ENCODE results near the gene VPS16.

The VPS16 gene

DNA sequence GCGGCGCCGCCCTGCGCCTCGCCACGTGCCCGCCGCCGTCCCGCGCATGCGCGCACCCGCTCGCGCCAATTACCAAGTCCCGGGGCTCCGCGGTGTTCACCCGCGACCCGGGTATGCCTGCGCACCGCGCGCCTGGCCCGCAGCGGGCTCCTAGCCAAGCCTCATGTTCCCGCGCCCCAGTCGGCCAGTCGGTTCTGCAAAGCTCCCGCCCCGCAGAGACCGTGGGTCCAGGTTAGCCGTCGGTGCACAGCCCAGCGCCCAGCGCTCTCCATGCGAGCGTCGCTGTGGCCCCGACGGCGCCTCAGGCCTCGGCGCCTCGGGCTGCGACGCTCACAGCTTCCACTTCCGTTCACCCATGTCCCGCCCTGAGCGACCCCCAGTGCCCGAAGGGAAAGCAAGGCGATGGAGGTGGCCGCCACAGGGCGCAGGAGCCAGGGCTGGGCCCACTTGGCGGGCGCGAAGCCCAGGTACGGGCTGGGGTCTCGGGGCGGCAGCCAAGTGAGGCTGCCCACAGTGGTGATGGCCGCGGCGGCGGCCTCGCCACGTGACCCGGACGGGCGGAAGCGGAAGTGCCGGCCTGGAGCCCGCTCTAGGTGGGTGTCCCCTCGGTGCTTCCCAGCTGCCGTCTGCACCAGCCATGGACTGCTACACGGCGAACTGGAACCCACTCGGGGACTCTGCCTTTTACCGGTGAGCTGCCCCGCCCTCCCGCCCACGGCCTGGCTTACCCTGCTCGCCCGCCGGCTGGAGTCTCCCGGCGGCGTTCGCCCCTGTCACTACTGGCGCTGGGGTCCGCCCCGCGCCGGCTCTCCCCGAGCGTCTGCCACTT is at the start of gene VPS16, which contains the start of gene PCED1A:
Gene VPS16 (plus strand): TSS at position 608 of the 829 bp plus-strand sequence. CDS start 30 bp downstream, at position 638.
Gene PCED1A (minus strand): TSS at position 518 of the 829 bp plus-strand sequence. CDS start 743 bp downstream, outside the sequence.
- peak; percentile 81 for DNase-seq

DNA sequence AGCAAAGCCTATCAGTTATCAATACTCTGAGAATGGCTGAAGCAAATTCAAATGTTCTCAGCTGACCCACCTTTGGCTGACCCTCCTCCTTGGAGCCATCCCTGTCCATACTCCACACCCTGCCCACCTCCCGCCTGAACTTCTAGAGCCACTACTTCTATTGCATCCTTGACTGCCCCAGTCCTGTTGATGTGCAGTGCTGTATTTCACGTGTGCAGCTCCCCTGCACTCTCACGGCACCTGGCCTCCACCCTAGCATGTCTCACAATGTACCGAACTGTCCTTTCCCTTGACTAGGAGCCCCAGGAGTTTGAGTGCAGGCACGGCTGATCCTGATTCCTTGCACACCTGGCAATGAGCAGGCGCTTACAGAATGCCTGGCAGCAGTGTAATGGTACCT is 47.1 kb upstream of the VPS16 start:
- DNase-seq = no peak

DNA sequence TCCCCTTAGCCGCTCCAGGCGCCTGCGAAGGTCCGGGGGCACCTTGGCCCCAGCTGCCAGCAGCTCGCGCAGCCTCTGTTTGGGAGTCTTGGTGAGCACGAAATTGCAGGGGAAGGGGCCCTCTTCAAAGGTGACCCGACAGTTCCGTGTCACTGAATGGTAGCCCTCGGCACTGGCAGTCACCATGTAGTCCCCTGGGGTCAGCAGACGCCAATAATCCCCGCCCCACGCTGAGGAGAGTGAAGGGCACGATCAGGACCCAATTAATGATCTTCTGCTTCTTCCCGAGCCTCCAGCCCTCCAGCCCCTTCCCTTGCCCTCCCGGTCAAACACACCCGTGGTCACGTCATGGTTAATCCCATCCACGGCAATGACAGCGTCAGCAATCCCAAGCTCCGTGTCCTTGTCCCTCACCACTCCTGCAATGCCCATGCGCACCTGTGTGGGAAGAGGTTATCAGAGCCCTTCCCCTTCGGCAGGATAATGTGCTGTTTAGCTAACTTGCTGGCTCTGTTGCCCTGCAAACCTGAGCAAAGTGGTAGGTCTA is 46.3 kb upstream of the VPS16 start:
- DNase-seq = no peak

DNA sequence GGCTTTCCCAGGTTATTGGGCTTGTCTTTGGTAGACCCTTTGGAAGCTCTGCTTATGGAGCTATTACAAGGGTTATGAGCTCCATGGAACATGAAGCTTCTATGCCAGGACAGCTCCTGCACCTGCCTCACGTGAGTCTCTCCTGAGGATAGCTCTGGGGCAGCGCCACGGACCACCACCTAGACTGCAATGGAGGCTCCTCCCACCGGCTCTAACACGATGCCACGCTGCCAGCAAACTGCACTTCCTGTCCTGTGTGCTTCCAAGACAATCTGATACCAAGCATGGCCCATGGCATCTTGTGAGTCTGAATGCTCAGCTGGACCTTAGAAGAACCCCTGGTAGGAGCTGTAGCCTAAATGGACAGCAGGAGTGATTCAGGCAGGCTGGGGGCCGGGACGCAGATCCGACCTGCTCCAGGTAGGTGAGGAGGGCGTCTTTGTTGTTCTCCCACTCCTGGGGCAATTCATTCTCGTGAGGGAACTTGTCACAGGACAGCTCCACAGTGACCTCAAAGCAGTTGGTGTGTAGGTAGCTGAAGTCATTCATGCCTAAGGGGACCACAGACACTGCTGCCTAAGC is 45.6 kb upstream of the VPS16 start:
- no peak for DNase-seq

DNA sequence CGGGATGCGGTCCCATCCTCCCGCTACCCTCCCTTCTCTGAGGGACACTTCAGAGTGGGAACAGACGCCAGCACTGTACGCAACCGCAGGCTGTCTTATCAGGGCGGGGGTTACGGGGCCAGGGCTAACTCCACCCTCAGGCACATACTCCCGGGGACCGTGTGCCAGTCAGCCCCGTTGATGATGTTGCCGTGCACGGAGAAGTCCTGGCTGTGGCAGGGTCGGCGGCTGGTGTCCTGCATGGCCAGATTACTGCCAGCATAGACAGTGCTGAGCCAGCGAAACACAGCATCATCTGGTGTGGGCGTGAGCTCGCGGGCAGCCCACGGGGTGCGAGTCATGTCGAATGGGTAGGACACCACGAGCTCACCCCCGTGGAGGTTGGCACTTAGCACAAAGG is 45.1 kb upstream of the VPS16 start:
- DNase-seq = no peak

DNA sequence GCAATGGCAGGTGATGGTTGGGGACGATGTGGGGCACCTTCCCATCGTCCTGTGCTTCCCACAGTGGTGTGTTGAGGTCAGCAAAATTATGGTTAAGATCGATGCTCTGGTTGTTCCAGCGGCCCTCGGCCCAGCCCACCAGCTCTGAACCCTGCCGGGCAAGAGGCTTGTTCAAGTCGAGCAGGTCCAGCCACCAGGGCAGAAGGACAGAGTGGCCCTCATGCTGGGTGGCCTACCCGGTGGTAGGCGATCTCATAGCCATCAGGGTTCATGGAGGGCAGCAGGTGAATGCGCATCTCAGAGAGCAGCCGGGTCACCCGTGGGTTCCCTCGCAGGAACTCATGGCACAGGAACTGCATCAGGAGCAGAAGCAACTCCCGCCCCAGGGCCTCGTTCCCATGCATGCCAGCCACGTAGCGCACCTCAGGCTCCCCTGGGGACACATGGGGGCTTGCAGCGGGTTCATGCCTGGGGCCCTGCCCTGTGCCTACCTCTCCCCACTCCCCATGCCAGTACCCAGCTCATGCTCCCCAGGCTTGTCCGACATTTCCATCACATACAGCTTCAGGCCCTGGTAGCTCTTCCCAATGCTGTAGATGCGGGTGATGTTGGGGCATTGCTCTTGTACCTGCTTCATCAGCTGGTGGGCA is 44.4 kb upstream of the VPS16 start:
- no peak for DNase-seq

DNA sequence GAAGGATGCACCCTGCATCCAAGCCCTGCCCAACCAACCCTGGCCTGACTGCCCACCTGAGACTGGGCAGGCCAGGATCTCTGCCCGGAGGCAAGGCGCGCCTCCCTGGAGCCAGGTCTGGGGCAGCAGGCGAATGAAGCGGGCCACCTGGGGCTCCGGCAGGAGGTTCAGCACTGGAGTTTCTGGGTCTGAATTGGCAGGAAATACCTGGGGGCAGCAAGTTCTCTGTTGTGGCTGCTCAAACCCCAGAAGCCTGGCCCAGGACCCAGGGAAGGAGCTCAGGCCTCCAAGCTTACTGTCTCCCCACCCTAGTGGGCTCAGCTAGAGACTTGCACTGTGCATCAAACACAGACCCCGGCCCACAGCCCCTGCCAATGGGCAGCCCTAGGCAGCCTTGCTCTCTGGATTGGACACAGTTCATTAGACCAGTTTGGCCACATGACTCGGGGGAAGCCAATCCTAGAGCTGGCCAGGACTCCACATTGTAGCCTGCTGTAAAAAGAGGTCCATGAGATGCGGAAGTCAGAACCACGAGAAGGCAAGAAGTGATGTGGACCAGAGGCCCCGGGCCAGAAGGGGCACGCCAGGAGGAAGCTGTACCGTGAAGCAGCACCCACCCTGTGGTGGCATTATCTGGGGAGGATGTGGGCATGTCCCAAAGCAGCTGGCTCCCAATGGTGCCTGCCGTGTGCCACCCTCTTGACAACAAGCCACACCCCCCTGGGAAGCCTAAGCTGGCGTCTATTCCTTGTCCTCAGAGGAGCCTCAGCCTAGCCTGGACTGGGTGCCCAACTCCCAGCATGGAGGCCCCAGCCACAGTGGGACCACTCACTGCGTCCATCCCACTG is 43.2 kb upstream of the VPS16 start:
- DNase-seq = no peak

DNA sequence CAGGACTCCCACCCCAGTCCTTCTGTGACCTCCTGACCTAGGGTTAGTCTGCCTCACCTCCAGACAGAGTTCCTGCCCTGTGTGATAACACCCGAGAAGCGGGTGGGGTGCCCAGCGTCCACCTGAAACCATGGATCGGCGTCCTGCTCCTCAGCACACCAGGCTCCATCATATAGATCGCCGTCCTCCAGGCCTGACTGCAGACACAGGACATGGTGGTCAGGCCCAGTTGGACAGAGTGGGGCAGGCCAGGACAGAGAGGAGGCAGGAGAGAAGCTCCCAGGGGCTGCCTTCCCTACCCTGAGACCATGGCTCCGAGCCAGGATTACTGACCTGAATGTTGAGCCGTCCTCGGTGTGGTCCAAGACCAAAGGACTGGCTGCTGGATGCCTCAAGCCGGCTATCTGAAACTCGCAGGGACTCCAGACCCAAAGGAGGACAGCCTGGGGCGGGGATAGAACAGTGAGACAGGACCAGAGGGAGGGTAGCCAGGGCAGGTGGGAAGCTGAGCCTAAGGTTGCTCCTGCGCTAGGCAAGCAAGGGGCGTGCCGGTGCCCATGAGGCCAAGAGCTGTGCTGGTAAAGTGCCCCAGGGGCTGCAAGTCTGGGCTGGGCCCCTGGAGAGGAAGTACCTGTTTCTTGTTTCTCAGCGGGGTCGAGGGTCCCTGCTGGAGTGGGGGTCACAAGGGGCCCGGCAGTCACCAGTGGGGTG is 42.3 kb upstream of the VPS16 start:
- DNase-seq = no peak

DNA sequence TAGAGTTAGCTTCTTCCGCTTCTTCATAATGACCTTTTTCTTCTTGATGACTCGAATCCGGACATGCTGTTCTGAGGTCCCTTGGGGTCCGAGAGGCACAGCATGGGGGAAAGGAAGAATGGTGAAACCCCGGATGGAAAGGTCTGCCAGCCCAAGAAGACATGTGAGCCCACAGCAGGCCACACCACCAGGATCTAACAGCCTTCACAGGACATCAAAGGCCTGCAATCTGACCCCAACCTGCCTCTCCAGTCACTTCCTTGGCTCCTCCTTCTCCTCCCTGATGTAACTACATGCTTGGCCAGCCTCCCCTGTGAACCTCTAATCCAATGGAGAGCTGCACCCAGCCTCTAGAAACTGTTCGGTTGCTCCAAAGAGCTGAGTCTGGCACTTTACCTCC is 41.7 kb upstream of the VPS16 start:
- DNase-seq = no peak

DNA sequence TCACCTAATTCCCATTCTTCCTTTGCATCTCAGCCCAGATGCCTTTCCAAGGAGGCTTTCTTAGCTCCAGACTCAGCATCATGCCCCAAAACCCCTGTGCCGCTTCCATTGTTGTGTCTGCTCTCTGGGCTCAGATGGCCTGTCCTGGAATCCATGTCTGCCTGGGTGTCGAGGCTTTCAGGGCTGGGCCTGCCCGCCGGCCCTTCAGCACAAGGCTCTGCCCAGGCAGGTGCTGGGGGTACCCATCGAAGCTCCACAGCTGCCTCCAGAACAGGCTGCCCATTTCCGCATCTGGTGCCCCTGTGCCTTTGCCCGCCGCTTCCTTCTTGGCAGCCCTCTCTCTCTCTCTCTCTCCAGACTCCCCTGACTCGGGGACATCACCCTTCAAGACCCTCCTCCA is 41.3 kb upstream of the VPS16 start:
- no peak for DNase-seq

DNA sequence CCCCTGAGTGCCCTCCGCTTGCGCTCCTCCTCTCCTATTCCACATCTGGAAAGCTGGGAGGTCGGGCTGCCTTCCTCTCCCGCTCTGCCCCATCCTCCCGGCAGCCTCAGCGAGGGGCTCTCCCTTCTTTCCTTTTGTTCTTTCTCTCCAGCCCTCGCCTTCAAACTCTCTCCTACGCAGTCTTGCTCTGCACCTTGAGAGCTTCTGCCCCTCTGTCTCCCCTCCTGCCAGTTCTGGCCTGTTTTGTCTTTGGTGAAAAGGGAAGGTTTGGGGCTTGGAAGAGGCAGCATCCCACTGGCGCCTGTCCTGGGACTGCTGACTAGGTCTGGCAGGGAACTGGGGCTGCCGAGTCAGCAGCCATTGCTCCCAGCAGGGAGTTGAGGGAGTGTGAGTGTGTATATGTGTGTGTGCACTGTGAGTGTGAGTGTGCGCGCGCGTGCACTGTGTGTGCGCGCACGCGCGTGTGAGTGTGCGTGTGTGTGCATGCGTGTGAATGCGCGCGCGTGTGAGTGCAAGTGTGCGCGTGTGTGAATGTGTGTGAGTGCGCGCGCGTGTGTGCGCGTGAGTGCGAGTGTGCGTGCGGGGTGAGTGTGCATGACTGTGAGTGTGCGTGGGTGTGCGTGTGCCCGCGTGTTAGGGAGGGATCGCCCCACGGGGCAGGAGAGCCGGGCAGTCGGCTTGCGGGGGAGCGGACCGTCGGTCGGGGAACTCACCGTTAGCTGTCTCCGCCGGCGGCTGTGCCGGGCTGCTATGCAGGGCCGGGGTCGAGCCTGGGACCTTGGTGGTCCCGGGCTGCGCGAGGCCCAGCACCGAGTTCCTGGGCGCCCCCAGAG is 40.6 kb upstream of the VPS16 start:
- DNase-seq = no peak

DNA sequence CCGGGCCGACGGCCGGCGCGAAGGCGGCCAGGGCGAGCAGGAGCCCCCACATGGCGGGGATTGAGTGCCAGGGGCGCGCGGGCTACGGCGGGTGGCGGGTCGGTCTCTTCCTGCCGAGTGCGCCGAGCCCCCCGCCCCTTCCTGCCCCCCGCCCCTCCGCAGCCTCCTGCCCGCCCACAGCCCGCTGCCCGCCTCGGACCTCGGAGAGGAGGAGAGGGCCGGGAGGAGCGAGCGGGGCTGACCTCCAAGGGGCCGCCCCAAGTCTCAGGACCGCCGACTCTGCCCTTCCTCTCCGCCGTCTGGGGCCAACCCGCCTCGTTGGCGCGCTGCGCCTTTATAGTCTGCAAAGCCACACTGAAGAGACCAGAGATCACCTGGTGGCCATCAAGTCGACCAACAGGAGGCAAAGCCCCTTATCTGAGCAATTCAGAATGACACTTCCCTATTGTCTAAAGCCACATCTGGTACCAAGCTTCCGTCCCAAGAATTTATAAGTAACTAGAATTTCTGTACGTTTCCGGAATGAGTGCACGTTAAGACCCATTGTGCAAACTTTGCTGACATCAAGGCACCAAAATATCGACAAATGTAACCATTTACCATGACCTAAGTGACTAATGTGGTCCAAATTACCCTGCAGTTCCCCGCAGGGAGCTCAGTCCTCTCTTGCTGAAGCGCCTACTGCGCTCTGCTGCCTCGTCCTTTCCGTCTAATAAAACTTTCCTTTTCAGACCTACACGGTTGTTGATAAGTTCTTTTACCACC is 39.8 kb upstream of the VPS16 start, which contains the start of gene CPXM1:
Gene CPXM1 (minus strand): TSS at position 107 of the 765 bp plus-strand sequence. CDS start 55 bp downstream, at position 52.
- DNase-seq = no peak

DNA sequence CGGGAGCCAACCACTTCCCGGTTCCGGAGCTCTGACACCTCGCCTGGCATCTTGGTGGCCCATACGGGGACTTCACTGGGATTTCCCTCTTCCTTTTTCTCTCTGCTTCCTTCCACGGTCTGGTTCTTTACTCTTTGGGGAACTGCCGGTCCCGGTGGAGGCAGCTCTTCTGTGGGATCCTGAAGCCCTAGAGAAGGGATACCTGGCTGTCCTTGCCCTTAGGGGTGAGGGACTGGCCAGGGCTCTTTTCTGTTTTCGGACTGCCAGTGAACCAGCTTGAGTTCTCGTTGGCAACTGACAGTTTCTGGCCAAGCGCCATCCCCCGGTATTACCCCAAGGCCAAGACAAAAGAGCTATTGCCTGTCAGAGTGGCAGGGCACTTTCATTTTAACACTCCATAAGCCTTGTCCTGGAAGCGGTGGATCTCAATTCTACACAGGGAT is 39.2 kb upstream of the VPS16 start:
- no peak for DNase-seq

DNA sequence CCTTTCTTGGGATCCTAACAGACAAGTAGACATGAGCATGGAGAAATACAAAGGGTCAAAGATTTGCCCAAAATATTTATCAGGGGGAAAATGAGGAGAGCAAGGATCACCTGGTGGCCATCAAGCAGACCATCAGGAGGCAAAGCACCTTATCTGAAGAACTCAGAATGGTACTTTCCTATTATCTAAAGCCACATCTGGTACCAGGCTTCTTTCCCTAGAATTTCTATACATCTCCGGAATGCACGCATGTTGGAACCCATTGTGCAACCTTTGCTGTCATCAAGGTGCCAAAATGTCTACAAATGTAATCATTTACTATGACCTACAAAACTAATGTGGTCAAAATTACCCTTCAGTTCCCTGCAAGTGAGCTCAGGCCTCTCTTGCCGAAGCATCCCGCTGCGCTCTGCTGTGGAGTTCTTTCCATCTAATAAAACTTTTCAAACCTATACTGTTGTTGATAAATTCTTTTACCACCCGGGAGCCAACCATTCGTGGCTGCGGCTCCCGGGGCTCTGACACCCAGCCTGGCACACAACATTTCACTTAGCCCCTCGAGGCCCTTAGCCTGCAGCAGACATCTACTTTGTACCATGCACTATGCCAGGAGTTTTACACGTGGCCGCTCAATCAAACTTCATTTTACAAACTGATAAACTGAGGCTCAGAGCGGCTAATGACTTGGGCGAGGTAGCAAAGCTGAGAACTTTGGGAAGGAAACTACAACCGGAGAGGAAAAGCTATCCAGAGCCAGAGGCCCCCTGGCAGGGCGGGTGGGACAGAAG is 36.3 kb upstream of the VPS16 start:
- DNase-seq = no peak

DNA sequence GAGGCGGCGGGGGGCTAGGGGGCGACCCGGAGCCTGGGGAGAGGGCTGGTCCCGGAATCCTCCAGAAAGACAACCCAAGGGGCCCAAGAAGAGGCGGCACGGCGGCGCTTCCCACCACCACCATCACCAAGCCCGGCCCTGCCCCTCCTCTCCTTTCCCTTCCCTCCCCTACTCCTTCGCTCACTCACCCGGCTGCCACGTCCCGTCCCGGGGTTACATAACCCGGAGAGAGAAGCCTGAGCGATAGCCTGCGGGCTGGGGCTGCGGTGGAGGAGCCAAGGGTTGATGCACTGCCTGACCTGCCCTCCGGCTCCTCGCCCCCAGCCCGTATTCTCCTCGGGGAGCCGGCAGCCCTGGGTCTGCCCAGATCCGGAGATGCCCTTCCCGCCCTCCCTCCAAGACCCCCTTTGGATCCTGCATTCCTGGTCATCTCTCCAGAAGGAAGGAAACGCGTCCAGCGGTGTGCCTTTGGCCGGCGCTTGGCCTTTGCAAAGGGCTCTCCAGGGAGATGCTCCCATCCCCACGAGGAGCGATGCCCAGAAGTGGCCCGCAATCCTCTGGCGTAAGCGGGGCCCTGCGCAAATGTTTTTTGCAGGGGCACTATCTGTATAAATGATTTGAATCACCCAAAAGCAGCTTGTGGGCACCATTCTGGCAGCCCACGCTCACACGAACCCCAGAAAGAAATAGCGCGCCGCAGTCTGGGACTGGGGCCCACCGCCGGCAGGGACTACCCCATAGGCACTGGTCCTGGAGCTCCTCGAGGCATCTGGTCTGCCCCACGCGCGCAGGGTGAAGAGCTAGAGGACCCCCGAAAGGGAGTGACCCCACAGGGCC is 35.5 kb upstream of the VPS16 start:
- DNase-seq = no peak

DNA sequence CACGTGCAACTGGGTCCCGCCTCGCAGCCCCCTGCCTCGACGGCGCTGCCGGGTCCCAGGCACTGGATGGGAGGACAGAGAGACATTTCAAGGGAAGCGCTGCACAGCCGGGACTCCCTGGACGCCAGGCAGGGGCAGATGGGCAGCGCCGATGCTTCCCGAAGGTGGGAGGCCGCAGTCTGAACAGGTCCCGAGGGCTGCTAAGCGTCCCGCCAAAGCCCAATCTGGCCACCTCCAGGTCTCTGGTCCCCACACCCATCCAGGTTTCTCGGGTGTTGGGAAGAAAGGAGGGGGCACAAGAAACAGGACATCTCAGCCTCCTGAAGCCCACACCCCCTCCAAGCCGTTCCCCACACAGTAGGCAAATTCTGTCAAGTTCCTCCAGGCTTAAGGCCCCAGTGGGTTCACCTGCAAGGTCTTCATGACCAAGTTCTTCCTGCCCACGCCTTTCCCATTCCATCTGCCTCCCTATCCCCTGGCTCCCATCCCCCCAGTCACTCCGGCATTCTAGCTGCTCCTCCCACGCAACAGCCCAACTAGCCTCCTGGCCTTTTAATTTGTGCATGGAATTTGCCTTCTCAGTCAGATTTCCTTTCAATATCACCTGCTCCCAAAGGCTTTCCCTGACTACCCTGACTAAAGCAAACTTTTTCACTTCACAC is 34.7 kb upstream of the VPS16 start:
- no peak for DNase-seq

DNA sequence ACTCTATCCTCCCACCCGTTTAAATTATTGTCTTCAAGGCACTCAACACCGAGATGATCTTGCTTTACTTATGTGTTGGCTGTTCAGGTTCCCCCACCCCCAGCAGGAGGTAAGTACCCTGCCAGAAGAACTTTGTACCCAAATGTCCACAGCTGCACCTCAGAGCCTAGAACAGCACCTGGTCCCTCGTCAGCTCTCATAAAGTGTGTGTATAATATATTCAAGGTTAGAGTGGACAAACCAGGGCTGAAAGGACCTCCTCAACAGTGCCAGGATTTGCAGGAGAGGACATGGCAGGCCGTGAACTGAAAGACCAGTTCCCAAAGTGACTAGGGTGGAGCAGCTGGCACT is 34.2 kb upstream of the VPS16 start:
- no peak for DNase-seq

DNA sequence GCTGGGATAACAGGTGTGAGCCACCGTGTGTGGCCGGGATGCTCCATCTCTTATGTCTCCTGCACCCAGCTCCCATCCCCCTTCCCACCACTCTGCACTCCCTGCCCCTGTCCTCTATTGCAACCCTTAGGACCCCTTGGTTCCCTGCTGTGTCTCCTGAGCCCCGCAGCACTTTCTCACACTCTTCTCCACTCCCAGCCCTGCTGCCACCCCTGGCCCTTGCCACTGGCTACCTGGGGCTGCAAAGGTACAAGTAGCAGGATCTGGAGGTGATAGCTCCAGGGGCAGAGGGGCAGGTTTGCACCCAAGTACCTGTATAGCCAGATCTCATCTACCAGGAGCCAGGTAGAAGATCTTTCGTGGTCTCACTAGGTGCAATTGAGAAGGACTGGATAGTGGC is 33.5 kb upstream of the VPS16 start:
- no peak for DNase-seq

Data from NCI-H774 (cell line).